ENCODE measurements around the gene SDC4. TPM values are rescaled to one million over a fixed set of nuclear protein-coding genes. Genes with fewer than 3 reads are reported as not detected.

The SDC4 gene
- total and polyA plus RNA-seq, 9 of the 15 experiments (the other 6 are each of a cell fraction or from before 2014, with no cell fraction given): 2.1 to 10.7 (median 6.3) TPM

DNA sequence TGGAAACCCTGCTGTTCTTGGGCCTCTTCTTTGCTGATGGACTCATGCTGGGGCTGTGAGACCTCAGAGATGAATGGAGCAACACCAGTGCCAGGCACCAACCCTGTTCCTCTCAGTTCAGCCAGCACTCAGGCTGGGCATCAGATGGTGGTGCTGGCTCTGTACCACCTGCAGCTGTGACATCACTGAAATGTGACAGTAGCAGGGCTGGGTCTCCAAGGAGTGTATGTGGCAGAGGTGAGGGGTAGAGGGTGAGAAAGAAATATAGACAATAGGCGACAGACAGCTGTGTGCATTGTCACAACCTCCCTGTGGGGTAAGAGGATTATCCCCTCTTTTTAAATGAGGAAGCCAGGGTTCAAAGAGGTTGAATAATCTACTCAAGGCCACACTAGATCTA lies 30.0 kb upstream of the SDC4 start, which contains the start of gene TP53TG5:
TP53TG5 (minus strand) TSS at position 135 of the 400 bp plus-strand sequence; CDS start at position 46, 89 bp downstream.
- Histone ChIP-seq H3K4me3 (no peak within 1 kb of the TSS), H4K20me1 (replicated peaks; ENCODE audit: control insufficient read depth, insufficient read depth, low read length) (no peaks in the 10 kb centered on the region), H3K9ac (ENCODE audit: insufficient read depth in 1 of 2, low read depth in 2 of 2, low read length in 2 of 2) (peak within 1 kb of the TSS in 1 of 2 experiments; percentile 61; a peak in 1 of 4 replicates), H2AFZ (ENCODE audit: low read depth, low read length) (no peak within 1 kb of the TSS), H3K27me3 (ENCODE audit: control insufficient read depth in 2 of 2, insufficient read depth in 2 of 2, low read length in 2 of 2) (no peaks in the 10 kb centered on the region), H3K27ac (ENCODE audit: extremely low read depth, low read depth, low read length) (no peak within 1 kb of the TSS), H3K4me2 (ENCODE audit: insufficient read depth, low read length) (no peak within 1 kb of the TSS), H3K36me3 (ENCODE audit: control insufficient read depth, insufficient read depth, low read length) (no peaks in the 10 kb centered on the region), H3K4me1 (replicated peaks in 1 of 2; ENCODE audit: control insufficient read depth in 2 of 2, insufficient read depth in 2 of 2, low read length in 2 of 2) (peaks cover 3 to 8% of the 10 kb centered on the region in 2 experiments; a peak in 4 of 5 replicates), H3K79me2 (ENCODE audit: control insufficient read depth, insufficient read depth, low read length) (no peaks in the 10 kb centered on the region), H3K9me3 (replicated peaks; ENCODE audit: control insufficient read depth, insufficient read depth, low read depth, low read length) (no peaks in the 10 kb centered on the region), H3K9me1 (ENCODE audit: control insufficient read depth, insufficient read depth, low read length) (no peaks in the 10 kb centered on the region)
- FAIRE-seq: no peak
- in situ Hi-C loops (cut with MboI): loop anchor here (5.0 kb wide), 1 partner anchor 39 kb away; the partner anchor contains the start of gene PIGT
- intact Hi-C loops (cut with micrococcal nuclease): no loop called here
- no peak for TF ChIP-seq ZNF431 (CRISPR knock-in tag; IDR thresholded peaks at IDR 0.05)
- WGBS (ENCODE audit: insufficient coverage, low coverage, missing lambda C conversion rate): 40% methylated on average over 1 of the region's 1 CpG
- no peak for ATAC-seq
- ChIA-PET POLR2A (interaction anchor here (2.5 kb wide), 1 partner anchor 15 kb away, joined by 15 read pairs; the partner anchor contains the start of gene SYS1), CTCF (ENCODE audit: low intra/inter-chr PET ratio) (no interaction called here)
- no TSS peak for BruUV-seq (replicated peaks)
- DNase-seq (ENCODE audit: extremely low read depth in 1 of 4, low spot score in 3 of 4): no peak

DNA sequence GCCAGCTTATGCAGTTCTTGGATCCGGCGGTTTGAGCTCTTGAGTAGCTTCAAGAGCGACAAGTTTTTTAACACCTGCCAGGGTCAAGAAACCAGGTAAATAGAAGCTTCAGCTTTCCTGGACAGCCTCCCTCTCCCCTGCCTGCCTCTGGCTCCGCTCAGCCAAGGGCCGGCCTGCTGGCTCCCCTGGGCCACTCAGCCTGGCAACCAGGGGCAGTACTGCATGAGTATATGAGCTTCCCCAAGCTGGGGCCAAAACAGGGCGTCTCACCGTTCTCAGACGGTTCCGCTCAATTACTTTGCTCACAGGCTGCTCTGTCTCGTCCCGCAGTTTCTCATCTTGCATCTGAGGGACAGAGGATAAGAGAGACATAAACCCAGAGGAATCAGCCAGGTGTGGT lies 29.0 kb upstream of the SDC4 start:
- no peak for DNase-seq (ENCODE audit: extremely low read depth in 1 of 4, low spot score in 3 of 4)
- no peak for ATAC-seq
- in situ Hi-C loops (cut with MboI): loop anchor here (5.0 kb wide), 1 partner anchor 40 kb away; the partner anchor contains the start of gene PIGT
- peaks cover 7 to 15% of the 10 kb centered on the region in 2 experiments; a peak in 4 of 5 replicates for H3K4me1 ChIP-seq (replicated peaks in 1 of 2; ENCODE audit: control insufficient read depth in 2 of 2, insufficient read depth in 2 of 2, low read length in 2 of 2)
- CTCF ChIA-PET (ENCODE audit: low intra/inter-chr PET ratio): no interaction called here
- H3K9me1 ChIP-seq (ENCODE audit: control insufficient read depth, insufficient read depth, low read length): no peaks in the 10 kb centered on the region
- no peaks in the 10 kb centered on the region for H3K79me2 ChIP-seq (ENCODE audit: control insufficient read depth, insufficient read depth, low read length)
- no peak for FAIRE-seq
- POLR2A ChIA-PET: interaction anchor here (0.7 to 2.5 kb wide), 5 partner anchors 8 to 60 kb away, joined by 3 to 15 read pairs (median 4); partner anchors contain the start of genes PIGT and SYS1
- no TSS peak for BruUV-seq (replicated peaks)
- WGBS (ENCODE audit: insufficient coverage, low coverage, missing lambda C conversion rate): 72% methylated on average over 10 of the region's 11 CpGs
- no peaks in the 10 kb centered on the region for H3K36me3 ChIP-seq (ENCODE audit: control insufficient read depth, insufficient read depth, low read length)
- H2AFZ ChIP-seq (ENCODE audit: low read depth, low read length): no peak overlapping the region
- no peaks in the 10 kb centered on the region for H3K9me3 ChIP-seq (replicated peaks; ENCODE audit: control insufficient read depth, insufficient read depth, low read depth, low read length)
- intact Hi-C loops (cut with micrococcal nuclease): no loop called here
- no peak overlapping the region for H3K4me3 ChIP-seq
- H3K9ac ChIP-seq (ENCODE audit: insufficient read depth in 1 of 2, low read depth in 2 of 2, low read length in 2 of 2): no peak overlapping the region
- H3K27me3 ChIP-seq (ENCODE audit: control insufficient read depth in 2 of 2, insufficient read depth in 2 of 2, low read length in 2 of 2): no peaks in the 10 kb centered on the region
- H3K27ac ChIP-seq (ENCODE audit: extremely low read depth, low read depth, low read length): no peak overlapping the region
- H4K20me1 ChIP-seq (replicated peaks; ENCODE audit: control insufficient read depth, insufficient read depth, low read length): no peaks in the 10 kb centered on the region
- no peak overlapping the region for H3K4me2 ChIP-seq (ENCODE audit: insufficient read depth, low read length)
- TF ChIP-seq, protein P1, sequence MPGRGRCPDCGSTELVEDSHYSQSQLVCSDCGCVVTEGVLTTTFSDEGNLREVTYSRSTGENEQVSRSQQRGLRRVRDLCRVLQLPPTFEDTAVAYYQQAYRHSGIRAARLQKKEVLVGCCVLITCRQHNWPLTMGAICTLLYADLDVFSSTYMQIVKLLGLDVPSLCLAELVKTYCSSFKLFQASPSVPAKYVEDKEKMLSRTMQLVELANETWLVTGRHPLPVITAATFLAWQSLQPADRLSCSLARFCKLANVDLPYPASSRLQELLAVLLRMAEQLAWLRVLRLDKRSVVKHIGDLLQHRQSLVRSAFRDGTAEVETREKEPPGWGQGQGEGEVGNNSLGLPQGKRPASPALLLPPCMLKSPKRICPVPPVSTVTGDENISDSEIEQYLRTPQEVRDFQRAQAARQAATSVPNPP (IDR thresholded peaks at IDR 0.05; ENCODE audit: borderline replicate concordance, insufficient read depth, insufficient read length): no peak
- TF ChIP-seq FOXK2 (conservative IDR thresholded peaks at IDR 0.05 in 1 of 2, IDR thresholded peaks at IDR 0.05 in 1 of 2; ENCODE audit: low read depth in 2 of 2) (no peak), MEIS2 (IDR thresholded peaks at IDR 0.05; ENCODE audit: partially characterized antibody) (no peak), HIVEP1 (CRISPR knock-in tag; IDR thresholded peaks at IDR 0.05) (no peak), BCL6 (CRISPR knock-in tag; IDR thresholded peaks at IDR 0.05) (no peak), SAP30 (IDR thresholded peaks at IDR 0.05; ENCODE audit: borderline replicate concordance, insufficient read depth, low read depth, low read length, poor library complexity, severe bottlenecking) (no peak), FOXJ2 (tag; IDR thresholded peaks at IDR 0.05) (no peak), SRSF3 (IDR thresholded peaks at IDR 0.05; ENCODE audit: insufficient read depth, low read length) (no peak), ZNF311 (CRISPR knock-in tag; IDR thresholded peaks at IDR 0.05) (no peak)
- TF ChIP-seq, protein P2, sequence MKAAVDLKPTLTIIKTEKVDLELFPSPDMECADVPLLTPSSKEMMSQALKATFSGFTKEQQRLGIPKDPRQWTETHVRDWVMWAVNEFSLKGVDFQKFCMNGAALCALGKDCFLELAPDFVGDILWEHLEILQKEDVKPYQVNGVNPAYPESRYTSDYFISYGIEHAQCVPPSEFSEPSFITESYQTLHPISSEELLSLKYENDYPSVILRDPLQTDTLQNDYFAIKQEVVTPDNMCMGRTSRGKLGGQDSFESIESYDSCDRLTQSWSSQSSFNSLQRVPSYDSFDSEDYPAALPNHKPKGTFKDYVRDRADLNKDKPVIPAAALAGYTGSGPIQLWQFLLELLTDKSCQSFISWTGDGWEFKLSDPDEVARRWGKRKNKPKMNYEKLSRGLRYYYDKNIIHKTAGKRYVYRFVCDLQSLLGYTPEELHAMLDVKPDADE (conservative IDR thresholded peaks at IDR 0.05; ENCODE audit: control insufficient read depth, low read depth, low read length): no peak
- TF ChIP-seq, protein P3, sequence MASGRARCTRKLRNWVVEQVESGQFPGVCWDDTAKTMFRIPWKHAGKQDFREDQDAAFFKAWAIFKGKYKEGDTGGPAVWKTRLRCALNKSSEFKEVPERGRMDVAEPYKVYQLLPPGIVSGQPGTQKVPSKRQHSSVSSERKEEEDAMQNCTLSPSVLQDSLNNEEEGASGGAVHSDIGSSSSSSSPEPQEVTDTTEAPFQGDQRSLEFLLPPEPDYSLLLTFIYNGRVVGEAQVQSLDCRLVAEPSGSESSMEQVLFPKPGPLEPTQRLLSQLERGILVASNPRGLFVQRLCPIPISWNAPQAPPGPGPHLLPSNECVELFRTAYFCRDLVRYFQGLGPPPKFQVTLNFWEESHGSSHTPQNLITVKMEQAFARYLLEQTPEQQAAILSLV (tag; IDR thresholded peaks at IDR 0.05): no peak

Data from K562 (cell line).